Adipose tissue (tissue), 3 donors: ENCODE measurements around the gene RPE65. TPM values are rescaled to one million over a fixed set of nuclear protein-coding genes. Genes with fewer than 3 reads are reported as not detected.

ENCODE experiments used
- H3K27ac ChIP-seq: one replicate; pipeline ENCODE4 v1.5.1; 2013; ENCODE audit warnings: low read depth, low read length
- WGBS, 3 donors: extraction: QIAGEN DNeasy Blood & Tissue Kit; methylation state at CpG; one replicate each; pipeline ENCODE4 v1.1.7; 2013; 5-methylcytosine and 5-hydroxymethylcytosine counted together
- polyA plus RNA-seq, 3 donors: library from polyadenylated mRNA; stranded (reverse); fragments of 200-250 nt; gene quantifications; one replicate each; pipeline ENCODE4 v1.2.3, GENCODE V29; 2013
- donor health status: healthy with polysubstance abuse.
- donor health status: Bipolar disorder and iron deficiency.
- donor health status: healthy.

The RPE65 gene
- polyA plus RNA-seq, 3 donors: not detected

DNA sequence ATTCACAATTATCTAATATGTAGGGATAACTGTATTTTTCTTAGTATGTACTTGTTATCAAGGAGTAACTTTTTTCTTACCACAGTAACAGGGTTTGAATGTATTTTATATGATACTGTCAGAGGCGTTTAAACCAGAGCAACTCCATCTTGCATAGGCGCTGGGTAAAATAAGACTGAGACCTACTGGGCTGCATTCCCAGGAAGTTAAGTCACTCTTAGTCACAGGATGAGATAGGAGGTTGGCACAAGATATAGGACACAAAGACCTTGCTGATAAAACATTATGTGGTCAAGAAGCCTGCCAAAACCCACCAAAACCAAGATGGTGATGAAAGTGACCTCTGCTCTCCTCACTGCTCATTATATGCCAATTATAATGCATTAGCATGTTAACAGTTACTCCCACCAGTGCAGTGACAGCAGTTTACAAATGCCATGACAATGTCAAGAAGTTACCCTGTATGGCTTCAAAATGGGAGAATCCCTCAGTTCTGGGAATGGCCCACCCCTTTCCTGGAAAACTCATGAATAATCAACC is 64.8 kb downstream of the RPE65 start:
- H3K27ac ChIP-seq: no peak overlapping the region
- WGBS, 3 donors: 52 to 67% (median 66%) methylated on average over 2 of the region's 2 CpGs

DNA sequence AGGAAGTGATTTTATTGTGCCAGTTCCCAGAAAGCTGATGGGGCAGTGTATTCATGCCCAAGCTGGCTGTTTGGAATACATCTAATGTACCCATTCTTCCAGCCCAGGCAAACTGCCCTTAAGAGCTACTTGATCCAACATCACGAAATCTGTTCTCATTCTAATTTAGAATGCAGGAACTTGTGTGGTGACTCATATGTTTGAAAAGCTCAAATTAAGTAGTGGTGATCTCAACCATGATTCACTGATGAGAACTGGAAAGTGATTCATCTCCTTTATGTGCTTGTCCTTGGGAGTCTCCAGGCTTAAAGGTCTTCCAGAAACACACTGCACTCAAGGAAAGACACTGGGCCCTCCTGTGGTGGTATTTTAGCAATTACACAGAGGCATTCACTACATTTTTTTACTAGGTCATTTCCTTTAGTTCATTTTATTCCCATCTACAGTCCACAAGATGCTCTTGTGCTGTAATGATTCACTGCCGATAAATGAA is 65.4 kb downstream of the RPE65 start:
- no peak overlapping the region for H3K27ac ChIP-seq
- WGBS, 3 donors: 50 to 54% (median 50%) methylated on average over 2 of the region's 2 CpGs

DNA sequence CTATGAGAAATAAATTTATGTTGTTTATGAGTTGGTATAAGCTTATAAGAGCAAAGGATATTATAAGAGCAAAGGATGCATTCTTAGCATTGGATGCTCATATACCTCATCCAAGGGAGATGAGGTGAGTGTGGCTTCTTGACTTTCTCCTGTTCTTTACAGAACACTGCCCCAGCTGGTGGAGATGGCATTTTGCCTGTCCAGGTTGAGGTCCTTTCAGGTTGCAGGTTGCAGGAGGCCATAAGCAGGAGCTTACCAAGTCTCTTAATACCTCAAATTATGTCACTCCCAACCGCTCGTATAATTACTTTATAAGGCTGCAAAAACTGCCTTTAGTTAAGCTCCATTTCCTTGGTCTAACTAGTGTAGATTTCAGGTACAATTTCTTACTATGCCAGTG is 66.7 kb downstream of the RPE65 start:
- H3K27ac ChIP-seq: no peak overlapping the region
- WGBS, 3 donors: 95 to 97% (median 96%) methylated on average over 2 of the region's 2 CpGs

DNA sequence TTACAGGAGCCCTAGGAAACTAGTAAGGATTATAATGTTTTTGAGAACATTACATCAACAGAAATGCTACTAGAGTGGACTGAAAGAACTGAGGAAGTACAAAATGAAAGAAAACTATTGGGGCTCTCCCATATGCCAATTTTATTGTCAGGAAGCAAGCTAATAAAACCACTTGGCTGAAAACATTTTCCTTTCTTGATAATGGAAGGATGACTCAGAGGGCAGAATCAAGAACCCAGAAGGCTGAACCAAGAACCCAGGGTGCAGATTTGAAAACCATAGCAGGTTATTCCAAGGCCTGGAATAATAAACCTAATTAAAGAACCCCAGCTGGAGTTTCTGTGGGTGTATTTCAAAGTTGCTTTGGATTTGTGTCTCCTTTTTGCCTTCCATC is 70.7 kb downstream of the RPE65 start:
- H3K27ac ChIP-seq: no peak overlapping the region

Other genes starting within 250 kb of the RPE65 start
- 10 to 100 TPM; 20.1 to 31.6 (median 25.3) TPM for gene WLS, start 217.4 kb downstream of the RPE65 start, polyA plus RNA-seq
- gene DEPDC1, start 47.1 kb upstream of the RPE65 start, polyA plus RNA-seq: under 1 TPM; 0.04 to 0.11 (median 0.07) TPM